ENCODE results near the gene DLL4.

Gene DLL4

GRCh38 chr15:40906091-40906990, 22.8 kb upstream of the DLL4 start:
- DNase-seq (ENCODE audit: low read depth): peak; percentile 97
- peak; percentile 50 for TF ChIP-seq CTCF (conservative IDR thresholded peaks at IDR 0.05; ENCODE audit: control insufficient read depth, insufficient read depth, low read depth, low read length)
- H3K4me3 ChIP-seq (ENCODE audit: control insufficient read depth, low read depth, low read length): peak overlapping the region; percentile 54

GRCh38 chr15:40906991-40907802, 21.9 kb upstream of the DLL4 start:
- DNase-seq (ENCODE audit: low read depth): peak; percentile 43
- no peak for TF ChIP-seq CTCF (conservative IDR thresholded peaks at IDR 0.05; ENCODE audit: control insufficient read depth, insufficient read depth, low read depth, low read length)
- peak overlapping the region; percentile 54 for H3K4me3 ChIP-seq (ENCODE audit: control insufficient read depth, low read depth, low read length)

GRCh38 chr15:40908095-40908494, 21.0 kb upstream of the DLL4 start:
- DNase-seq (ENCODE audit: low read depth): no peak
- H3K4me3 ChIP-seq (ENCODE audit: control insufficient read depth, low read depth, low read length): no peak overlapping the region
- TF ChIP-seq CTCF (conservative IDR thresholded peaks at IDR 0.05; ENCODE audit: control insufficient read depth, insufficient read depth, low read depth, low read length): no peak

GRCh38 chr15:40909662-40910630, 19.2 kb upstream of the DLL4 start:
- DNase-seq (ENCODE audit: low read depth): no peak
- no peak for TF ChIP-seq CTCF (conservative IDR thresholded peaks at IDR 0.05; ENCODE audit: control insufficient read depth, insufficient read depth, low read depth, low read length)
- H3K4me3 ChIP-seq (ENCODE audit: control insufficient read depth, low read depth, low read length): no peak overlapping the region

- DNase-seq (ENCODE audit: low read depth): no peak
- no peak for TF ChIP-seq CTCF (conservative IDR thresholded peaks at IDR 0.05; ENCODE audit: control insufficient read depth, insufficient read depth, low read depth, low read length)
- H3K4me3 ChIP-seq (ENCODE audit: control insufficient read depth, low read depth, low read length): no peak overlapping the region
These were observed 18.0 kb upstream of the DLL4 start for GRCh38 chr15:40911141-40911540.

- DNase-seq (ENCODE audit: low read depth): no peak
- no peak overlapping the region for H3K4me3 ChIP-seq (ENCODE audit: control insufficient read depth, low read depth, low read length)
- TF ChIP-seq CTCF (conservative IDR thresholded peaks at IDR 0.05; ENCODE audit: control insufficient read depth, insufficient read depth, low read depth, low read length): no peak
These were observed 17.4 kb upstream of the DLL4 start for GRCh38 chr15:40911693-40912092.
